GM12892 (cell line): Measurements from ENCODE around the gene CRK.

Source experiments
- POLR2A ChIP-seq: IDR thresholded peaks from 2 replicates; pipeline ENCODE4 v1.6.1; 2011; ENCODE audit warnings: low read depth, low read length, control low read depth
- POLR2AphosphoS5 ChIP-seq: IDR thresholded peaks from 2 replicates; pipeline ENCODE4 v1.6.1; 2011; ENCODE audit warnings: low read depth, low read length, control low read depth
- TAF1 ChIP-seq: IDR thresholded peaks from 2 replicates; pipeline ENCODE4 v1.6.1; 2011; ENCODE audit warnings: low read depth, mild to moderate bottlenecking, control low read depth, low read length, borderline replicate concordance

GRCh38 chr17:1402262-1402586, 53.8 kb downstream of the CRK start:
- TF ChIP-seq POLR2AphosphoS5 (no peak), POLR2A (no peak), TAF1 (no peak)
